ENCODE results near the gene DLG2. TPM values are rescaled to one million over a fixed set of nuclear protein-coding genes. Genes with fewer than 3 reads are reported as not detected.

DLG2 gene
- total and polyA plus RNA-seq, 3 experiments from 2014 or later, result 0.81 to 1.5 (median 1.3) TPM

DNA sequence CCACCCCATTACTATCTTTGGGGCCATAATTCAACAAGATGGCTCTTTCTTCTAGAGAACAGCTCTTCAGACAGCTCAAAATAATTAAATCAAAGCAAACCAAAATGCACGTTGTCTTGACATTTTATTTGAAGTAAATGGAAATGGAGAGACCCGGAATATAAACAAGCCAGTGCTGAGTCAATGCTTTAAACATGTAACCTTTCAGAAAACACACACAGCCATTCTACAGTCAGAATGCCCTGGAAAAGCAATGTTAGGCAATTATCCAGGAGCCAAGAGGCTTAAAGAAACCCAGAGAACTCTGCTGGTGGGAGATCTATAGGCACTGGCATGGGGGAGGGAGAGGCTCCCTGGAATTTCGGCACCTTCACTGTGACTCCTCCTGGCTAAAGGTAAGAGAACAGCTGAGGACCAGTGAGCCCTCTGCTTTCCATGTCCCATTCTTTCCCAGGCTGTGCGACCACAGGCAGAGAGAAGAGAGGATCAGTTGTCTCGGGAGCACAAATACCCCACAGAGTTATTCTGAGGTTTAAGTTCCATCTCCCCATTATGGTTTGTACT lies 2086.9 kb downstream of the DLG2 start:
- ChIA-PET POLR2A (no interaction called here), CTCF (no interaction called here)
- H3K27ac ChIP-seq (ENCODE audit: low read depth, low read length), result no peak overlapping the region
- no peaks in the 10 kb centered on the region for H3K36me3 ChIP-seq (ENCODE audit: insufficient read depth, low read length)
- Mint-ChIP-seq H3K4me1 (no peaks in the 10 kb centered on the region), H3K4me3 (no peak overlapping the region), H3K36me3 (no peaks in the 10 kb centered on the region), H3K27me3 (peaks cover 0 to 3% of the 10 kb centered on the region in 2 donors), H3K9me3 (peaks cover 0 to 3% (median 0%) of the 10 kb centered on the region in 5 donors), H3K27ac (no peak overlapping the region)
- H3K9me3 ChIP-seq (ENCODE audit: low read length), result no peaks in the 10 kb centered on the region
- H3K27me3 ChIP-seq (ENCODE audit: insufficient read depth, low read length, poor library complexity, severe bottlenecking), result no peaks in the 10 kb centered on the region
- H3K4me1 ChIP-seq (ENCODE audit: insufficient read depth, low read length), result no peaks in the 10 kb centered on the region
- no peak overlapping the region for H3K4me3 ChIP-seq (ENCODE audit: low read length)
- no peak for DNase-seq

DNA sequence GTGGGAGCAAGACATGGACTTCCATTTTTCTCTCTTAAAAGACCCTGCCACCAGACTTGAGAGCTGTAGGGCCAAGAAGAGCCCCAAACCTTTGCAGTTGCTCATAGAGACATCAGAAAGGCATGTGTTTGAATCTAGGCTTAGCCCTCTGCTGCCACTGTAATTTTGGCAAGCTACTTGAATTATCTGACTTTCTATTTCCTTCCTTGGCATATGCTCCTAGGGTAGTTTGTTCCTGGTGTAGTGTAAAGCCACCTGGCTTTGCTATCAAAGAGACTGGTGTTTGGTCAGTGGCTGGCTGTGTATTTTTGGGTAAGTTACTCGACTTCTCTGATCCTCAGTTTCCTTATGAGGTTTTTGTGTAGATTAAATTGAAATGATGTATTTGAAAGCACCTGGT lies 2088.9 kb downstream of the DLG2 start:
- peaks cover 0 to 5% (median 0%) of the 10 kb centered on the region in 5 donors for H3K9me3 Mint-ChIP-seq
- Histone ChIP-seq H3K4me1 (ENCODE audit: insufficient read depth, low read length) (no peaks in the 10 kb centered on the region), H3K27me3 (ENCODE audit: insufficient read depth, low read length, poor library complexity, severe bottlenecking) (no peaks in the 10 kb centered on the region), H3K27ac (ENCODE audit: low read depth, low read length) (no peak overlapping the region), H3K9me3 (ENCODE audit: low read length) (no peaks in the 10 kb centered on the region), H3K36me3 (ENCODE audit: insufficient read depth, low read length) (no peaks in the 10 kb centered on the region), H3K4me3 (ENCODE audit: low read length) (no peak overlapping the region)
- no peak overlapping the region for H3K4me3 Mint-ChIP-seq
- peaks cover 0 to 3% of the 10 kb centered on the region in 2 donors for H3K27me3 Mint-ChIP-seq
- H3K4me1 Mint-ChIP-seq, result no peaks in the 10 kb centered on the region
- H3K36me3 Mint-ChIP-seq, result no peaks in the 10 kb centered on the region
- POLR2A ChIA-PET, result no interaction called here
- CTCF ChIA-PET, result no interaction called here
- no peak for DNase-seq
- H3K27ac Mint-ChIP-seq, result no peak overlapping the region

DNA sequence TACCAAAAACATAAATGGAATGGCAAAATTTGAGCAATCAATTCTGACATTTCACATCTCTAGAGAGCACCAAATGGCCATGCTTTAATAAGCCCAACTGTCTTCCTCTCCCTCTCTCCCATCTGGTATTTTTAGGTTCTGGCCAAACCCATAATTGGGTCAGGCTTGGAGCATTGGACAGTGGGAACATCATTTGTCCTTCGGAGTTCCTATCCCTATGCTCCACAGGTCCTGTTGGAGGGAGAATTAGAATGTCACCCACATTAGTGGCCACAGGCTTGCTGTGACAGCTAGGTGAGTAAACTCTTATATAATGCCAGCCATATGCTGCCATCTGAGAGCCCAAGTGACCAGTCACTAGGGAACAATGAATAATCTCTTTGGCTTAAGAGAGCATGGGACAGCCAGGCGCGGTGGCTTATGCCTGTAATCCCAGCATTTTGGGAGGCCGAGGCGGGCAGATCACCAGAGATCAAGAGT lies 2090.0 kb downstream of the DLG2 start:
- H3K27me3 Mint-ChIP-seq, result no peaks in the 10 kb centered on the region
- H3K4me1 Mint-ChIP-seq, result no peaks in the 10 kb centered on the region
- Histone ChIP-seq H3K27ac (ENCODE audit: low read depth, low read length) (no peak overlapping the region), H3K9me3 (ENCODE audit: low read length) (no peaks in the 10 kb centered on the region), H3K36me3 (ENCODE audit: insufficient read depth, low read length) (no peaks in the 10 kb centered on the region), H3K27me3 (ENCODE audit: insufficient read depth, low read length, poor library complexity, severe bottlenecking) (no peaks in the 10 kb centered on the region), H3K4me3 (ENCODE audit: low read length) (no peak overlapping the region), H3K4me1 (ENCODE audit: insufficient read depth, low read length) (no peaks in the 10 kb centered on the region)
- no peak for DNase-seq
- no peaks in the 10 kb centered on the region for H3K36me3 Mint-ChIP-seq
- H3K27ac Mint-ChIP-seq, result no peak overlapping the region
- POLR2A ChIA-PET, result interaction anchor here (0.7 kb wide), 1 partner anchor 16 kb away, joined by 7 read pairs; no protein-coding TSS in a partner anchor
- H3K4me3 Mint-ChIP-seq, result no peak overlapping the region
- H3K9me3 Mint-ChIP-seq, result peaks cover 0 to 5% (median 0%) of the 10 kb centered on the region in 5 donors
- CTCF ChIA-PET, result no interaction called here

DNA sequence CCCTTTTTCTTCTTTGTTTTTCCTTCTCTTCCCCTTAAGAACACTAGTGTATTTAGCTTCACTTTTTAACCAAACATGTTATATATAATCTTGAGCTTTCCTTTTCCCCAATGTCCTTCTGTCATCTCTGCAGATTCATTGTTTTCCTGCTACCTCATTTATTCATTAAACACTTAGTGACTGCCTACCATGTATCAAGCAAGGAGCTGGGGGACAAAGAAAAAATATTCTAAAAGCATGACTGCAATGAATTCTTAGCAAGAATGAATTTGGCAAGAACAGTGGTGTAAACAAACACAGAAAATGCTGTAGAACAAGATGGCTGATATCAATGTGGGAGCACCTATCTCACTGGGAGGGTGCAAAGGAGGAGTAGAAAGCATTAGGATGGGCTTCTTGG lies 2094.0 kb downstream of the DLG2 start:
- Mint-ChIP-seq H3K27me3 (peaks cover 0 to 2% of the 10 kb centered on the region in 2 donors), H3K27ac (peak overlapping the region in 1 of 8 donors; percentile 2), H3K36me3 (no peaks in the 10 kb centered on the region), H3K9me3 (peaks cover 0 to 4% (median 0%) of the 10 kb centered on the region in 5 donors), H3K4me3 (no peak overlapping the region), H3K4me1 (no peaks in the 10 kb centered on the region)
- ChIA-PET CTCF (no interaction called here), POLR2A (no interaction called here)
- no peaks in the 10 kb centered on the region for H3K9me3 ChIP-seq (ENCODE audit: low read length)
- H3K27ac ChIP-seq (ENCODE audit: low read depth, low read length), result no peak overlapping the region
- H3K4me1 ChIP-seq (ENCODE audit: insufficient read depth, low read length), result no peaks in the 10 kb centered on the region
- no peaks in the 10 kb centered on the region for H3K27me3 ChIP-seq (ENCODE audit: insufficient read depth, low read length, poor library complexity, severe bottlenecking)
- no peak overlapping the region for H3K4me3 ChIP-seq (ENCODE audit: low read length)
- H3K36me3 ChIP-seq (ENCODE audit: insufficient read depth, low read length), result no peaks in the 10 kb centered on the region
- DNase-seq, result no peak

DNA sequence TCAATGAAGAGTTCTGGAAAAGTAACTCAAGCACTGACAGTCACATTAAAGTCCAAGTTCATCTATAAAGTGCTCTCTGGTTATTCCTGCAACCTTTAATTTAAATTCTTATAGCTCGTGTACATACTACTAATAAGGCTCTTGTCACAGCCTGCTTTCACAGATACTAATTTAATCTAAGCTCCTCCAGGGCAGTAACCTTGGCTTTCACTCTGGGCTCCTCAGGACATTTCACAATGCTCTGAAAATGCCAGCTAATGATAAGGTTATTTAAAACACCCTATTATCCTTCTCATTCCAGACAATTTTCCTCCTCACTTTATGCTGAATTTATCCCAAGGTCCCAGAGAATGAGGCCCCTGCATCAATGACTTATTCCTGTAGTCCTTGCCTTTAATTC lies 2098.3 kb downstream of the DLG2 start:
- no peaks in the 10 kb centered on the region for H3K27me3 ChIP-seq (ENCODE audit: insufficient read depth, low read length, poor library complexity, severe bottlenecking)
- ChIA-PET CTCF (no interaction called here), POLR2A (no interaction called here)
- no peak overlapping the region for H3K4me3 Mint-ChIP-seq
- peaks cover 0 to 9% of the 10 kb centered on the region in 2 donors for H3K27me3 Mint-ChIP-seq
- no peaks in the 10 kb centered on the region for H3K4me1 ChIP-seq (ENCODE audit: insufficient read depth, low read length)
- no peak overlapping the region for H3K27ac Mint-ChIP-seq
- H3K36me3 Mint-ChIP-seq, result no peaks in the 10 kb centered on the region
- no peak overlapping the region for H3K4me3 ChIP-seq (ENCODE audit: low read length)
- no peak for DNase-seq
- no peaks in the 10 kb centered on the region for H3K4me1 Mint-ChIP-seq
- H3K27ac ChIP-seq (ENCODE audit: low read depth, low read length), result no peak overlapping the region
- peaks cover 0 to 4% (median 0%) of the 10 kb centered on the region in 5 donors for H3K9me3 Mint-ChIP-seq
- H3K9me3 ChIP-seq (ENCODE audit: low read length), result no peaks in the 10 kb centered on the region
- no peaks in the 10 kb centered on the region for H3K36me3 ChIP-seq (ENCODE audit: insufficient read depth, low read length)

DNA sequence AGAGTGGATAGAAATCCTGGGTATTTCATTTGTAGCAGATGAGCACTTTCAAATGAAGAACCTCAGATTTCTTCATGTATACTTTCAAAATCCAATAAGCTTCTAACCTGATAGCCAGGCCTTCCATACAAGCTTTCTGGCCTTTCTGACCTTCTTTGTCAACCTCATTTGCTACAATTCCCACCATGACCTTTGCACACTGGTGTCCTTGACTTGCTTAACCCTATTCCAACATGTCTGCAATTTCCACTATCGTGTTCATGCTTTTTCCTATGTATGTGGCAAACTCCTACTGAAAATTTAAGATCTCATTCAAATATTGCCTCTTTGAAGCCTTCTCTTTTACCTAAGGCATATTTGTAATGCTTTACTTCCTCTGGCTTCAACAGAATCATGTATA lies 2098.9 kb downstream of the DLG2 start:
- POLR2A ChIA-PET, result no interaction called here
- no peak overlapping the region for H3K4me3 ChIP-seq (ENCODE audit: low read length)
- peaks cover 0 to 9% of the 10 kb centered on the region in 2 donors for H3K27me3 Mint-ChIP-seq
- no peaks in the 10 kb centered on the region for H3K36me3 ChIP-seq (ENCODE audit: insufficient read depth, low read length)
- H3K27me3 ChIP-seq (ENCODE audit: insufficient read depth, low read length, poor library complexity, severe bottlenecking), result no peaks in the 10 kb centered on the region
- peaks cover 0 to 2% (median 0%) of the 10 kb centered on the region in 5 donors for H3K9me3 Mint-ChIP-seq
- no peaks in the 10 kb centered on the region for H3K4me1 Mint-ChIP-seq
- CTCF ChIA-PET, result no interaction called here
- H3K27ac Mint-ChIP-seq, result no peak overlapping the region
- no peak for DNase-seq
- H3K4me3 Mint-ChIP-seq, result no peak overlapping the region
- no peak overlapping the region for H3K27ac ChIP-seq (ENCODE audit: low read depth, low read length)
- H3K4me1 ChIP-seq (ENCODE audit: insufficient read depth, low read length), result no peaks in the 10 kb centered on the region
- no peaks in the 10 kb centered on the region for H3K36me3 Mint-ChIP-seq
- H3K9me3 ChIP-seq (ENCODE audit: low read length), result no peaks in the 10 kb centered on the region

DNA sequence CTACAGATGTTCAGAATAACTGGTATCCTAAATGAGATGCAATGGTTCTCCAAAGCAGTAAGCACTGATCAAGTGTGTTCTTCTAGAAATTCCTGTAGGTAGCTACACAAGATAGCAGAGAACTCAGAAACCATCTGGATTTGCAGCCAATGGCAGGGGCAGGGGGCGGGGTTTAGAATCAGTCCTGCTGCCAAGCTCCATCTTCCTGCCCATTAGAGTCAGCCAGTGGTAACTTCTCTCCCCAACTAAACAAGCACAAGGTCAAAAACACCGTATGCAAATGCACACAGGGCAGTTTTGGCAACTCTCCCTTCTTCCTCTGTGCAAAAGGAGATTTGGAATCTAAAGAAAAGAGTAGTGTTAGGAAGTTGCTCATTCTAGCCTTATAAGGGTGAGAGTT lies 2103.5 kb downstream of the DLG2 start:
- Histone ChIP-seq H3K27ac (ENCODE audit: low read depth, low read length) (no peak overlapping the region), H3K4me1 (ENCODE audit: insufficient read depth, low read length) (no peaks in the 10 kb centered on the region), H3K27me3 (ENCODE audit: insufficient read depth, low read length, poor library complexity, severe bottlenecking) (no peaks in the 10 kb centered on the region), H3K9me3 (ENCODE audit: low read length) (no peaks in the 10 kb centered on the region), H3K36me3 (ENCODE audit: insufficient read depth, low read length) (no peaks in the 10 kb centered on the region), H3K4me3 (ENCODE audit: low read length) (no peak overlapping the region)
- H3K27me3 Mint-ChIP-seq, result peaks cover 0 to 7% of the 10 kb centered on the region in 2 donors
- no peaks in the 10 kb centered on the region for H3K4me1 Mint-ChIP-seq
- H3K36me3 Mint-ChIP-seq, result no peaks in the 10 kb centered on the region
- peaks cover 0 to 4% (median 2%) of the 10 kb centered on the region in 5 donors for H3K9me3 Mint-ChIP-seq
- ChIA-PET CTCF (no interaction called here), POLR2A (no interaction called here)
- no peak for DNase-seq
- no peak overlapping the region for H3K27ac Mint-ChIP-seq
- no peak overlapping the region for H3K4me3 Mint-ChIP-seq

DNA sequence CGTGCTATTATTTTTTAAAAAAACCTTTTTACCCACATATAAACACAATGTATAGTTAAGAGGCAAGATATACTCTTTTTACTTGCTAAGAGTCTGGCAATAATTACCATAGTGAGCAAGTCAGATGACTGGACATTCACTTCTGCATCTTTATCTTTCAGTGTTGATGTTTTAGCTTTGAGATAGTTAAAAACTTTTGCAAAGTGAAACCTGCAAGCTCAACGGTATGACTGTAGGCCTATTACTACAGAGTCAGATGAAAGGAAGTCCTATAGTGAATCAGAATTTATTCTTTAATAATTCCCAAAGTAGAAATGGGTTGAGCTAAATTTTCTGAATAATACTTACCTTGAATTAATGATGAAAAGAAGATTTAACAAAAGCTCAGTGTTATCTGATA lies 2104.2 kb downstream of the DLG2 start:
- POLR2A ChIA-PET, result no interaction called here
- Histone ChIP-seq H3K4me1 (ENCODE audit: insufficient read depth, low read length) (no peaks in the 10 kb centered on the region), H3K27ac (ENCODE audit: low read depth, low read length) (no peak overlapping the region), H3K9me3 (ENCODE audit: low read length) (no peaks in the 10 kb centered on the region), H3K27me3 (ENCODE audit: insufficient read depth, low read length, poor library complexity, severe bottlenecking) (no peaks in the 10 kb centered on the region), H3K36me3 (ENCODE audit: insufficient read depth, low read length) (no peaks in the 10 kb centered on the region), H3K4me3 (ENCODE audit: low read length) (no peak overlapping the region)
- H3K27ac Mint-ChIP-seq, result no peak overlapping the region
- CTCF ChIA-PET, result no interaction called here
- H3K4me1 Mint-ChIP-seq, result no peaks in the 10 kb centered on the region
- H3K36me3 Mint-ChIP-seq, result no peaks in the 10 kb centered on the region
- peaks cover 0 to 5% (median 3%) of the 10 kb centered on the region in 5 donors for H3K9me3 Mint-ChIP-seq
- no peak for DNase-seq
- H3K27me3 Mint-ChIP-seq, result peaks cover 0 to 7% of the 10 kb centered on the region in 2 donors
- H3K4me3 Mint-ChIP-seq, result no peak overlapping the region
